Measurements from ENCODE around the gene LARP1B. TPM values are rescaled to one million over a fixed set of nuclear protein-coding genes. Genes with fewer than 3 reads are reported as not detected.
"Not testable (repeated sequence)": the region's sequence is repeated elsewhere in the genome, so short reads cannot be mapped to it uniquely, and the experiment has no call there.

Gene LARP1B
- total RNA-seq, 2 experiments from 2014 or later: 8.4 to 8.9 TPM

GRCh38 chr4:128031756-128032384, 29.2 kb upstream of the LARP1B start:
- no peaks in the 10 kb centered on the region for H3K27me3 Mint-ChIP-seq
- H3K27ac ChIP-seq (ENCODE audit: low read depth in 1 of 2, low read length in 2 of 2): no peak overlapping the region
- no peaks in the 10 kb centered on the region for H3K4me1 ChIP-seq (ENCODE audit: insufficient read depth, low read length)
- CTCF ChIA-PET: no interaction called here
- H3K27me3 ChIP-seq (ENCODE audit: control insufficient read depth in 1 of 2, insufficient read depth in 2 of 2, low read length in 2 of 2): no peaks in the 10 kb centered on the region
- DNase-seq (no peak), ATAC-seq (ENCODE audit: poor library complexity) (no peak)
- POLR2A ChIA-PET: interaction anchor here (0.7 kb wide), 1 partner anchor 29 kb away, joined by 4 read pairs; the partner anchor contains the start of gene LARP1B
- peaks cover 34% of the 10 kb centered on the region for H3K36me3 ChIP-seq (ENCODE audit: insufficient read depth, low read length)
- no peak overlapping the region for H3K4me3 Mint-ChIP-seq
- no peak overlapping the region for H3K4me3 ChIP-seq (ENCODE audit: low read length)
- no peak for TF ChIP-seq CTCF (IDR thresholded peaks at IDR 0.05)
- intact Hi-C loops (cut with DNase I, micrococcal nuclease): no loop called here
- H3K9me3 Mint-ChIP-seq: no peaks in the 10 kb centered on the region
- no peaks in the 10 kb centered on the region for H3K9me3 ChIP-seq (ENCODE audit: control insufficient read depth in 1 of 2, insufficient read depth in 1 of 2, low read length in 2 of 2)
- H3K27ac Mint-ChIP-seq: no peak overlapping the region
- peaks cover 50% of the 10 kb centered on the region for H3K36me3 Mint-ChIP-seq (ENCODE audit: low read depth)
- H3K4me1 Mint-ChIP-seq (ENCODE audit: low read depth): no peaks in the 10 kb centered on the region

- H3K4me1 Mint-ChIP-seq (ENCODE audit: low read depth): no peaks in the 10 kb centered on the region
- no peak for ATAC-seq (ENCODE audit: poor library complexity)
- ChIA-PET CTCF (interaction anchor here (0.7 kb wide), 1 partner anchor 1224 kb away, joined by 5 read pairs; no protein-coding TSS in a partner anchor), POLR2A (no interaction called here)
- H3K27me3 ChIP-seq (ENCODE audit: control insufficient read depth in 1 of 2, insufficient read depth in 2 of 2, low read length in 2 of 2): no peaks in the 10 kb centered on the region
- H3K4me1 ChIP-seq (ENCODE audit: insufficient read depth, low read length): no peaks in the 10 kb centered on the region
- H3K27ac ChIP-seq (ENCODE audit: low read depth in 1 of 2, low read length in 2 of 2): no peak overlapping the region
- H3K4me3 Mint-ChIP-seq: no peak overlapping the region
- H3K4me3 ChIP-seq (ENCODE audit: low read length): no peak overlapping the region
- no peaks in the 10 kb centered on the region for H3K9me3 Mint-ChIP-seq
- H3K27ac Mint-ChIP-seq: no peak overlapping the region
- TF ChIP-seq CTCF (IDR thresholded peaks at IDR 0.05): no peak
- DNase-seq: no peak
- intact Hi-C loops (cut with DNase I, micrococcal nuclease): no loop called here
- no peaks in the 10 kb centered on the region for H3K27me3 Mint-ChIP-seq
- no peaks in the 10 kb centered on the region for H3K36me3 Mint-ChIP-seq (ENCODE audit: low read depth)
- no peaks in the 10 kb centered on the region for H3K9me3 ChIP-seq (ENCODE audit: control insufficient read depth in 1 of 2, insufficient read depth in 1 of 2, low read length in 2 of 2)
- no peaks in the 10 kb centered on the region for H3K36me3 ChIP-seq (ENCODE audit: insufficient read depth, low read length)
Measured at GRCh38 chr4:128039568-128039967, 21.5 kb upstream of the LARP1B start.

- H3K9me3 Mint-ChIP-seq; H3K4me3 ChIP-seq (ENCODE audit: low read length); DNase-seq; H3K36me3 ChIP-seq (ENCODE audit: insufficient read depth, low read length); H3K9me3 ChIP-seq (ENCODE audit: control insufficient read depth in 1 of 2, insufficient read depth in 1 of 2, low read length in 2 of 2); H3K27ac ChIP-seq (ENCODE audit: low read depth in 1 of 2, low read length in 2 of 2); H3K27ac Mint-ChIP-seq; ATAC-seq (ENCODE audit: poor library complexity); H3K27me3 ChIP-seq (ENCODE audit: control insufficient read depth in 1 of 2, insufficient read depth in 2 of 2, low read length in 2 of 2); CTCF ChIA-PET; H3K4me1 ChIP-seq (ENCODE audit: insufficient read depth, low read length); intact Hi-C loops (cut with DNase I, micrococcal nuclease); H3K4me1 Mint-ChIP-seq (ENCODE audit: low read depth); H3K27me3 Mint-ChIP-seq; H3K36me3 Mint-ChIP-seq (ENCODE audit: low read depth); H3K4me3 Mint-ChIP-seq: not testable (repeated sequence)
- POLR2A ChIA-PET: interaction anchor here (0.7 to 1.2 kb wide), 2 partner anchors 14 to 707 kb away, joined by 5 read pairs; partner anchors contain the start of gene LARP1B
Measured at GRCh38 chr4:128047019-128047418, 14.1 kb upstream of the LARP1B start.

- H3K36me3 ChIP-seq (ENCODE audit: insufficient read depth, low read length); DNase-seq; H3K36me3 Mint-ChIP-seq (ENCODE audit: low read depth); H3K4me1 Mint-ChIP-seq (ENCODE audit: low read depth); H3K27me3 Mint-ChIP-seq; H3K4me1 ChIP-seq (ENCODE audit: insufficient read depth, low read length); H3K4me3 ChIP-seq (ENCODE audit: low read length); H3K27ac ChIP-seq (ENCODE audit: low read depth in 1 of 2, low read length in 2 of 2); H3K9me3 ChIP-seq (ENCODE audit: control insufficient read depth in 1 of 2, insufficient read depth in 1 of 2, low read length in 2 of 2); ATAC-seq (ENCODE audit: poor library complexity); CTCF ChIA-PET; intact Hi-C loops (cut with DNase I, micrococcal nuclease); H3K9me3 Mint-ChIP-seq; H3K4me3 Mint-ChIP-seq; H3K27me3 ChIP-seq (ENCODE audit: control insufficient read depth in 1 of 2, insufficient read depth in 2 of 2, low read length in 2 of 2); H3K27ac Mint-ChIP-seq: not testable (repeated sequence)
- POLR2A ChIA-PET: interaction anchor here (1.2 kb wide), 1 partner anchor 13 kb away, joined by 5 read pairs; the partner anchor contains the start of gene LARP1B
Measured at GRCh38 chr4:128047514-128047913, 13.6 kb upstream of the LARP1B start.

GRCh38 chr4:128051229-128051628, 9.9 kb upstream of the LARP1B start:
- peak in 3 of 14 experiments; percentile 3 to 22 (median 22) for DNase-seq
- intact Hi-C loops (cut with DNase I, micrococcal nuclease): loop anchor here in 1 of 2 experiments (10.0 kb wide), 1 partner anchor 446 kb away; no protein-coding TSS in a partner anchor
- H3K9me3 Mint-ChIP-seq; H3K27me3 Mint-ChIP-seq; H3K27ac ChIP-seq (ENCODE audit: low read depth in 1 of 2, low read length in 2 of 2); H3K4me1 Mint-ChIP-seq (ENCODE audit: low read depth); H3K4me1 ChIP-seq (ENCODE audit: insufficient read depth, low read length); H3K9me3 ChIP-seq (ENCODE audit: control insufficient read depth in 1 of 2, insufficient read depth in 1 of 2, low read length in 2 of 2); H3K36me3 ChIP-seq (ENCODE audit: insufficient read depth, low read length); H3K27me3 ChIP-seq (ENCODE audit: control insufficient read depth in 1 of 2, insufficient read depth in 2 of 2, low read length in 2 of 2); ATAC-seq (ENCODE audit: poor library complexity); H3K4me3 ChIP-seq (ENCODE audit: low read length); H3K36me3 Mint-ChIP-seq (ENCODE audit: low read depth); H3K4me3 Mint-ChIP-seq; CTCF ChIA-PET; H3K27ac Mint-ChIP-seq: not testable (repeated sequence)
- POLR2A ChIA-PET: interaction anchor here (1.2 kb wide), 1 partner anchor 9 kb away, joined by 3 read pairs; no protein-coding TSS in a partner anchor

GRCh38 chr4:128054907-128055306, 6.2 kb upstream of the LARP1B start:
- H3K4me1 ChIP-seq (ENCODE audit: insufficient read depth, low read length); H3K4me1 Mint-ChIP-seq (ENCODE audit: low read depth); H3K36me3 ChIP-seq (ENCODE audit: insufficient read depth, low read length); H3K27ac Mint-ChIP-seq; H3K9me3 ChIP-seq (ENCODE audit: control insufficient read depth in 1 of 2, insufficient read depth in 1 of 2, low read length in 2 of 2); H3K27ac ChIP-seq (ENCODE audit: low read depth in 1 of 2, low read length in 2 of 2); H3K27me3 Mint-ChIP-seq; H3K9me3 Mint-ChIP-seq; H3K27me3 ChIP-seq (ENCODE audit: control insufficient read depth in 1 of 2, insufficient read depth in 2 of 2, low read length in 2 of 2); H3K4me3 Mint-ChIP-seq; H3K4me3 ChIP-seq (ENCODE audit: low read length); POLR2A ChIA-PET; H3K36me3 Mint-ChIP-seq (ENCODE audit: low read depth); DNase-seq; ATAC-seq (ENCODE audit: poor library complexity); CTCF ChIA-PET: not testable (repeated sequence)
- intact Hi-C loops (cut with DNase I, micrococcal nuclease): loop anchor here in 1 of 2 experiments (10.0 kb wide), 1 partner anchor 450 kb away; no protein-coding TSS in a partner anchor

All from CD4-positive, alpha-beta T cell (primary cell).